GM12891 (cell line): ENCODE data around the gene GALNT10.

Experiments used
- PAX5 ChIP-seq: IDR thresholded peaks from 2 replicates; pipeline ENCODE4 v1.6.1; 2011; ENCODE audit warnings: low read length, moderate library complexity, mild to moderate bottlenecking; ENCODE audit not compliant: insufficient read depth, severe bottlenecking
- POLR2A ChIP-seq: IDR thresholded peaks from 2 replicates; pipeline ENCODE4 v1.6.1; 2011; ENCODE audit warnings: low read depth, low read length, control low read depth
- POLR2AphosphoS5 ChIP-seq: IDR thresholded peaks from 2 replicates; pipeline ENCODE4 v1.6.1; 2011; ENCODE audit warnings: low read depth, low read length, control low read depth
- SPI1 ChIP-seq: IDR thresholded peaks from 2 replicates; pipeline ENCODE4 v1.6.1; 2011; ENCODE audit warnings: low read depth, low read length, control low read depth
- TAF1 ChIP-seq: IDR thresholded peaks from 2 replicates; pipeline ENCODE4 v1.6.1; 2011; ENCODE audit warnings: low read depth, low read length, control low read depth

DNA sequence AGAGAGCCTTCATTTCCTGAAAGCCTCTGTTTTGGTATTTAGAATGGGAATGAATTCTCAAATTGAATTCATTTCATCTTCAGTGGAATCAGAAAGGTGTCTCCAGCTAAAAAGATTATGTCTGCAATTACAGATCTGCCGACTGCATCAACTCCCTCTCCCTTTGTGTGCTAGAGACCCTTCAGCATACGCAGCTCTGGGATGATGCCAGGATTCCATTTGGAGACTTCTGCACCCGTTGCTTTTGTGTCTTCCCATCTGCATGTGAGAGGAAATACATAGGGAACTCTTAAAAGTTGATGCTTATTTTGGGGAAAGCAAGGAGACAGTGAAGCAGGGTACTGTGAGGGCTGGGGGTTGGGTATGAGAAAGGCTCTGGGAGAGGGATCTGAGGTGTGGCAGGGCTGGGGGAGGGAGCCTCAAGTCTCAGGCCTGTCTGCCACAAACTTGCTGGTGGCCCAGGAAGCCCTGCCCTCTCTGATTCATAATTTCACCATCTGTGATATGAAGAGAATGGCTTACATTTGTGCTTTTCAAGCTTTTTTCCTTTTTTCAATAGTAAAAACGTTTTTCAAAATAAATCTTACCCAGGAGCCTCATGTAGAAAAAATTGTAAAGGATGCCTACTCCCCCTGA lies 165.6 kb downstream of the GALNT10 start:
- no peak for TF ChIP-seq POLR2A
- no peak for TF ChIP-seq TAF1
- TF ChIP-seq SPI1, result no peak
- TF ChIP-seq POLR2AphosphoS5, result no peak
- no peak for TF ChIP-seq PAX5
